ENCODE results near the gene FHIP1B. TPM values are rescaled to one million over a fixed set of nuclear protein-coding genes. Genes with fewer than 3 reads are reported as not detected.

FHIP1B gene
- total and polyA plus RNA-seq, 8 donors = 17.0 to 324 (median 35.7) TPM

- no peak overlapping the region for H3K4me3 ChIP-seq
- no peak overlapping the region for H3K27ac ChIP-seq
- H3K27me3 ChIP-seq = no peaks in the 10 kb centered on the region
- intact Hi-C loops (cut with DNase I; ENCODE audit: low total_unique reads) = no loop called here
- H3K9me3 ChIP-seq = no peaks in the 10 kb centered on the region
- WGBS, 5 donors = 95 to 98% (median 97%) methylated on average over 28 of the region's 28 CpGs
- H3K36me3 ChIP-seq = no peaks in the 10 kb centered on the region
- DNase-seq = no peak
- peaks cover 0 to 8% (median 3%) of the 10 kb centered on the region in 4 donors for H3K4me1 ChIP-seq
- TF ChIP-seq CTCF (IDR thresholded peaks at IDR 0.05) = no peak
- TF ChIP-seq POLR2AphosphoS5 (IDR thresholded peaks at IDR 0.05) = no peak
- no peak for TF ChIP-seq POLR2A (IDR thresholded peaks at IDR 0.05)
- TF ChIP-seq EP300 (IDR thresholded peaks at IDR 0.05) = no peak
Observed at GRCh38 chr11:6240139-6240538, 5.7 kb upstream of the FHIP1B start.

GRCh38 chr11:6238902-6239301, 4.5 kb upstream of the FHIP1B start, which contains the start of gene CNGA4:
Gene CNGA4 (plus strand): TSS chr11:6239089. CDS start chr11:6239207, 118 bp downstream.
- Histone ChIP-seq H3K9me3 (no peaks in the 10 kb centered on the region), H3K27ac (no peak within 1 kb of the TSS), H3K27me3 (no peaks in the 10 kb centered on the region), H3K36me3 (no peaks in the 10 kb centered on the region), H3K4me1 (peaks cover 3 to 9% (median 6%) of the 10 kb centered on the region in 4 donors), H3K4me3 (no peak within 1 kb of the TSS)
- intact Hi-C loops (cut with DNase I; ENCODE audit: low total_unique reads) = no loop called here
- DNase-seq = peak in 1 of 2 donors; percentile 42
- 62 to 100% (median 68%) methylated on average over 1 of the region's 1 CpG; no CpG with 5 or more reads in 1 of the 5 donors for WGBS, 5 donors
- TF ChIP-seq EP300 (IDR thresholded peaks at IDR 0.05) (no peak), POLR2A (IDR thresholded peaks at IDR 0.05) (no peak), POLR2AphosphoS5 (IDR thresholded peaks at IDR 0.05) (no peak), CTCF (IDR thresholded peaks at IDR 0.05) (no peak)

GRCh38 chr11:6237761-6238302, 3.4 kb upstream of the FHIP1B start:
- H3K36me3 ChIP-seq = no peaks in the 10 kb centered on the region
- no peaks in the 10 kb centered on the region for H3K27me3 ChIP-seq
- intact Hi-C loops (cut with DNase I; ENCODE audit: low total_unique reads) = no loop called here
- peaks cover 13 to 20% (median 17%) of the 10 kb centered on the region in 4 donors for H3K4me1 ChIP-seq
- no peak overlapping the region for H3K4me3 ChIP-seq
- 88 to 90% (median 89%) methylated on average over 5 of the region's 5 CpGs for WGBS, 5 donors
- H3K9me3 ChIP-seq = no peaks in the 10 kb centered on the region
- DNase-seq = no peak
- TF ChIP-seq POLR2A (IDR thresholded peaks at IDR 0.05) = no peak
- no peak overlapping the region for H3K27ac ChIP-seq

GRCh38 chr11:6237266-6237665, 2.8 kb upstream of the FHIP1B start:
- TF ChIP-seq CTCF (IDR thresholded peaks at IDR 0.05) = no peak
- no peak for TF ChIP-seq POLR2AphosphoS5 (IDR thresholded peaks at IDR 0.05)
- no peak for TF ChIP-seq POLR2A (IDR thresholded peaks at IDR 0.05)
- TF ChIP-seq EP300 (IDR thresholded peaks at IDR 0.05) = no peak
- WGBS, 5 donors = 82 to 92% (median 82%) methylated on average over 4 of the region's 4 CpGs
- Histone ChIP-seq H3K36me3 (no peaks in the 10 kb centered on the region), H3K4me1 (peaks cover 15 to 26% (median 19%) of the 10 kb centered on the region in 4 donors), H3K9me3 (no peaks in the 10 kb centered on the region), H3K27ac (no peak overlapping the region), H3K27me3 (no peaks in the 10 kb centered on the region), H3K4me3 (no peak overlapping the region)
- DNase-seq = no peak
- intact Hi-C loops (cut with DNase I; ENCODE audit: low total_unique reads) = no loop called here

- H3K4me3 ChIP-seq = peak overlapping the region; percentile 71 to 85 (median 78)
- H3K4me1 ChIP-seq = peaks cover 21 to 45% (median 34%) of the 10 kb centered on the region in 4 donors
- no peak for DNase-seq
- intact Hi-C loops (cut with DNase I; ENCODE audit: low total_unique reads) = no loop called here
- H3K27ac ChIP-seq = peak overlapping the region; percentile 87 to 96 (median 92)
- no peaks in the 10 kb centered on the region for H3K36me3 ChIP-seq
- 0 to 2% (median 1%) methylated on average over 10 of the region's 10 CpGs for WGBS, 5 donors
- TF ChIP-seq POLR2A (IDR thresholded peaks at IDR 0.05) = no peak
- no peak for TF ChIP-seq CTCF (IDR thresholded peaks at IDR 0.05)
- TF ChIP-seq POLR2AphosphoS5 (IDR thresholded peaks at IDR 0.05) = no peak
- no peak for TF ChIP-seq EP300 (IDR thresholded peaks at IDR 0.05)
- no peaks in the 10 kb centered on the region for H3K27me3 ChIP-seq
- no peaks in the 10 kb centered on the region for H3K9me3 ChIP-seq
Observed at GRCh38 chr11:6233984-6234386, 451 bp downstream of the FHIP1B start.
